Breast epithelium (tissue), 4 donors: Measurements from ENCODE around the gene BCL2L1. TPM values are rescaled to one million over a fixed set of nuclear protein-coding genes. Genes with fewer than 3 reads are reported as not detected.

Experiments
- DNase-seq, 2 donors: peaks; one replicate each; pipeline ENCODE4 v3.0.0-alpha.2; 2019; ENCODE audit warnings: low spot score in 2 of 2
- H3K27ac ChIP-seq, 2 donors: fragments of 200-600 bp; sonication (generic) in 1 of 2; one replicate each; pipeline ENCODE4 v1.5.1; 2016 to 2019; ENCODE audit warnings: mild to moderate bottlenecking in 1 of 2
- H3K27me3 ChIP-seq, 2 donors: fragments of 200-600 bp; sonication (generic) in 1 of 2; one replicate each; pipeline versions ENCODE4 v1.5.1 to v1.6.0; 2017 to 2019; ENCODE audit warnings: control low read depth in 1 of 2, mild to moderate bottlenecking in 1 of 2
- H3K36me3 ChIP-seq: fragments of 200-600 bp; one replicate; pipeline ENCODE4 v1.5.1; 2019
- H3K4me1 ChIP-seq, 2 donors: fragments of 200-600 bp; sonication (generic); one replicate each; pipeline ENCODE4 v1.5.1; 2016 to 2019; ENCODE audit warnings: control low read depth in 1 of 2
- H3K4me3 ChIP-seq, 3 donors: fragments of 200-600 bp; sonication (generic); 1 replicate in 2 of 3; 2 replicates in 1 of 3; pipeline ENCODE4 v1.5.1; 2016 to 2019; ENCODE audit warnings: mild to moderate bottlenecking in 3 of 3, moderate library complexity in 2 of 3
- H3K9me3 ChIP-seq, 2 donors: fragments of 200-600 bp; sonication (generic) in 1 of 2; one replicate each; pipeline ENCODE4 v1.5.1; 2016 to 2019; ENCODE audit warnings: control low read depth in 1 of 2
- POLR2A ChIP-seq: fragments of 450-650 bp; IDR thresholded peaks from one replicate; pipeline ENCODE4 v1.6.1; 2016; ENCODE audit warnings: antibody characterized with exemption, mild to moderate bottlenecking, moderate library complexity
- POLR2AphosphoS5 ChIP-seq, 3 donors: sonication (generic); formaldehyde crosslinking; IDR thresholded peaks; one replicate each; pipeline ENCODE4 v1.6.1; 2017; ENCODE audit warnings: antibody characterized with exemption in 3 of 3
- intact Hi-C: fragments of 100-400 bp; cut with DNase I; formaldehyde crosslinking; loops from one replicate; pipeline ENCODE4 v1.15.1; 2023; ENCODE audit warnings: low total_unique reads
- total RNA-seq, 3 donors: library from RNA; depleted of rRNA; stranded (reverse); fragments of >200 nt; gene quantifications; one replicate each; pipeline ENCODE4 v1.1.0, GENCODE V29; 2016
- TF ChIP-seq, protein P1 (sequence below), 3 donors: fragments of 450-650 bp; IDR thresholded peaks; one replicate each; pipeline ENCODE4 v1.5.1; 2016 to 2017; ENCODE audit warnings: antibody characterized with exemption in 3 of 3, mild to moderate bottlenecking in 3 of 3, moderate library complexity in 3 of 3

Gene BCL2L1
- total RNA-seq, 3 donors from 2014 or later = 95.1 to 124 (median 117) TPM

GRCh38 chr20:31698243-31698802, 24.3 kb downstream of the BCL2L1 start:
- DNase-seq = no peak
- Histone ChIP-seq H3K27me3 (no peaks in the 10 kb centered on the region), H3K4me1 (peaks cover 9 to 28% of the 10 kb centered on the region in 2 donors), H3K4me3 (no peak overlapping the region), H3K27ac (peak overlapping the region; percentile 94 to 100), H3K9me3 (no peaks in the 10 kb centered on the region), H3K36me3 (no peaks in the 10 kb centered on the region)
- no peak for TF ChIP-seq POLR2A
- TF ChIP-seq POLR2AphosphoS5 (IDR thresholded peaks at IDR 0.05) = no peak
- TF ChIP-seq, protein P1, sequence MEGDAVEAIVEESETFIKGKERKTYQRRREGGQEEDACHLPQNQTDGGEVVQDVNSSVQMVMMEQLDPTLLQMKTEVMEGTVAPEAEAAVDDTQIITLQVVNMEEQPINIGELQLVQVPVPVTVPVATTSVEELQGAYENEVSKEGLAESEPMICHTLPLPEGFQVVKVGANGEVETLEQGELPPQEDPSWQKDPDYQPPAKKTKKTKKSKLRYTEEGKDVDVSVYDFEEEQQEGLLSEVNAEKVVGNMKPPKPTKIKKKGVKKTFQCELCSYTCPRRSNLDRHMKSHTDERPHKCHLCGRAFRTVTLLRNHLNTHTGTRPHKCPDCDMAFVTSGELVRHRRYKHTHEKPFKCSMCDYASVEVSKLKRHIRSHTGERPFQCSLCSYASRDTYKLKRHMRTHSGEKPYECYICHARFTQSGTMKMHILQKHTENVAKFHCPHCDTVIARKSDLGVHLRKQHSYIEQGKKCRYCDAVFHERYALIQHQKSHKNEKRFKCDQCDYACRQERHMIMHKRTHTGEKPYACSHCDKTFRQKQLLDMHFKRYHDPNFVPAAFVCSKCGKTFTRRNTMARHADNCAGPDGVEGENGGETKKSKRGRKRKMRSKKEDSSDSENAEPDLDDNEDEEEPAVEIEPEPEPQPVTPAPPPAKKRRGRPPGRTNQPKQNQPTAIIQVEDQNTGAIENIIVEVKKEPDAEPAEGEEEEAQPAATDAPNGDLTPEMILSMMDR (IDR thresholded peaks at IDR 0.05) = no peak
- intact Hi-C loops = no loop called here

DNA sequence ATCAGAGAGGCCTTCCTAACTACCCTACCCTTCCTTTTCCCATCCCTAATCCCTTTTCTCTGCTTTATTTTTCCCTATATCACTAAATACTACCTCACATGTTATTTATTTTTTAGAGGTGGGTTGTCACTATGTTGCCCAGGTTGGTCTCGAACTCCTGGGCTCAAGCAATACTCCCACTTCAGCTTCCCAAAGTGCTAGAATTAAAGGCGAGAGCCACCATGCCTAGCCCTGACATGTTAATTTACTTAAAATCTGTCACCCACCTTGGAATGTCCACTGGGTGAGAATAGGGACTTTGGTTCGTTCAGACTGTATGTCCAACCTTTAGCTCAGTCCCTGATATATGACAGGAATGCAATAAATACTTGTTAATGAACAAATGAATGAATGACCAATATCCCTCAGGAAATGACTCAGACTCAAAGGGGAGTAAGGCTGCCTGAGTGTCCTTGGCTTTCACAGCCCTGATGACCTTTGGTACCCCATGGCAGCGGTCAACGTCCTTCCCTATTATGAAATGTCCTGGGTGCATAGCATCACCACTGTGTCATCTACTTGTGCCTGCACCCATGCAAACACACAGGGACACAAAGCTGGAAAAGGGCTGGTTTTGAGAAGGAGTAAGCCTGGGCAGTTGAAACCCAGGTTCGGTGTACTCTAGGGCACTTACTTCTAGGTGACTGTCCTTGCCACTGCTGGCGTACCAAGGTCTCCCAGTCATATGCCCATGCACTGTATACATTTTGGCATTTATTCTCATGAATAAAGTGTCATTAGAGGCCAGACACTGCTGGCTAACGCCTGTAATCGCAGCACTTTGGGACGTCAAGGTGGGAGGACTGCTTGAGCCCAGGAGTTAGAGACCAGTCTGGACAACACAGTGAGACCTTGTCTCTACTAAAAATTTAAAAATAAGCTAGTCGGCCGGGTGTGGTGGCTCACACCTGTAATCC, 26.5 kb downstream of the BCL2L1 start:
- intact Hi-C loops = no loop called here
- DNase-seq = no peak
- Histone ChIP-seq H3K27me3 (no peaks in the 10 kb centered on the region), H3K4me1 (peaks cover 6 to 28% of the 10 kb centered on the region in 2 donors), H3K27ac (peak overlapping the region; percentile 71 to 87), H3K9me3 (no peaks in the 10 kb centered on the region), H3K4me3 (no peak overlapping the region), H3K36me3 (no peaks in the 10 kb centered on the region)
- TF ChIP-seq POLR2AphosphoS5 (IDR thresholded peaks at IDR 0.05) (peak in 2 of 3 donors; percentile 65 to 89), POLR2A (no peak)
- TF ChIP-seq, protein P1 (IDR thresholded peaks at IDR 0.05) = no peak

DNA sequence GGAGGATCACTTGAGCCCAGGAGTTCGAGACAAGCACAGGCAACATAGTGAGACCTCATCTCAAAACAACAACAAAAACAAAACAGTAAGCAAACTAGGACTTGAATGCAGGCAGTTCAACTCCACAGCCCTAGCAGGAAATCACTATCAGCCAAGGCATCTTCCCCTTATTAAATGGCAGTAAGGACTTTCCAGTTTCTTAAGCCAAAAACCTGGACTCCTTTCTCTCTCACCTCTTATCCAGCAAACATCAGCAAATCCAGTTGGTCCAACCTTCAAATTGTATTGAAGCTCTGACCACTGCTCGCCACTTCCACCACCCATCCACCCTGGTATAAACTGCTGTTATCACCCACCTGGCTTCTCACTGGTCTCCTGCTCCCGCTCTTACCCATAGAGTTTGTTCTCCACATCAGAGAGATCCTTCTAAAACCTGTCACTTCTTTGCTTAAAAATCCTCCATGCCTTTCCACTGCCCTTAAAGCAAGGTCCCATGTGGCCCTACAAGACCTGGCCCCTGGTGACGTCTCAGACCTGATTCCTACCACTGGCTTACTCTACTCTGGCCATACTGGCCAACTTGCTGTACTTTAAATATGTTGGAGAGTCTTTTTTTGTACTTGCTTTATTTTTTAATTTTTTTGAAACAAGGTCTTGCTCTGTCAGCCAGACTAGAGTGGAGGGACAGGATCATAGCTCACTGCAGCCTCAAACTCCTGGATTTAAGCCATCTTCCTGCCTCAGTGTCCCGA, 27.6 kb downstream of the BCL2L1 start:
- no peaks in the 10 kb centered on the region for H3K27me3 ChIP-seq
- intact Hi-C loops = no loop called here
- H3K4me1 ChIP-seq = peaks cover 6 to 20% of the 10 kb centered on the region in 2 donors
- H3K9me3 ChIP-seq = no peaks in the 10 kb centered on the region
- H3K36me3 ChIP-seq = no peaks in the 10 kb centered on the region
- H3K27ac ChIP-seq = peak overlapping the region; percentile 71 to 87
- no peak overlapping the region for H3K4me3 ChIP-seq
- no peak for DNase-seq
- TF ChIP-seq POLR2AphosphoS5 (IDR thresholded peaks at IDR 0.05) (no peak), POLR2A (no peak)
- TF ChIP-seq, protein P1 (IDR thresholded peaks at IDR 0.05) = no peak

- intact Hi-C loops = no loop called here
- Histone ChIP-seq H3K4me1 (peaks cover 6 to 12% of the 10 kb centered on the region in 2 donors), H3K27ac (peak overlapping the region; percentile 71 to 87), H3K9me3 (no peaks in the 10 kb centered on the region), H3K27me3 (no peaks in the 10 kb centered on the region), H3K36me3 (no peaks in the 10 kb centered on the region), H3K4me3 (peak overlapping the region in 1 of 3 donors; percentile 22)
- TF ChIP-seq, protein P1 (IDR thresholded peaks at IDR 0.05) = no peak
- TF ChIP-seq POLR2AphosphoS5 (IDR thresholded peaks at IDR 0.05) (no peak), POLR2A (no peak)
- no peak for DNase-seq
Observed at GRCh38 chr20:31693987-31694661, 28.5 kb downstream of the BCL2L1 start.
